HCT116 (cell line): ENCODE data around the gene EEPD1. TPM values are rescaled to one million over a fixed set of nuclear protein-coding genes. Genes with fewer than 3 reads are reported as not detected.

ENCODE experiments used
- ATAC-seq: fragments of 200-7000 bp; cut with Tn5 transposase; 2 replicates; pipeline ENCODE4 v1.9.1; 2020; ENCODE audit warnings: mild to moderate bottlenecking, moderate library complexity
- BruUV-seq: library from RNA; stranded (reverse); fragments of 400-500 nt; replicated peaks from 2 replicates; lab custom pipeline; 2021; lab: Mats Ljungman, UMichigan
- CTCF ChIA-PET: fragments of 300-600 bp; sonication (Branson Sonifier 250); formaldehyde crosslinking; loops from one replicate; lab custom pipeline; 2021; ENCODE audit warnings: antibody characterized with exemption; lab: Charles Lee
- POLR2A ChIA-PET: fragments of 300-600, 350-600 bp; sonication (Branson Sonifier 250); formaldehyde crosslinking; loops from one replicate; lab custom pipeline; 2021; ENCODE audit warnings: antibody characterized with exemption; lab: Charles Lee
- RAD21 ChIA-PET, 2 experiments: fragments of 300-600 bp; sonication (Branson Sonifier 250); formaldehyde crosslinking; loops; one replicate each; lab custom pipeline; 2023; ENCODE audit warnings: low total read pairs in 2 of 2; ENCODE audit not compliant: uncharacterized antibody in 2 of 2, unreplicated experiment in 2 of 2, low non-redundant PET in 1 of 2; lab: Charles Lee
- DNase-seq: peaks from one replicate; pipeline ENCODE4 v3.0.0-alpha.2; 2010; ENCODE audit warnings: low read depth, low spot score
- H2AFZ ChIP-seq: fragments of 200-600 bp; shearing (Covaris generic), sonication (generic); 2 replicates; pipeline ENCODE4 v1.6.1; 2017; ENCODE audit warnings: low read depth, mixed run types, mixed read lengths, antibody characterized with exemption, low read length; ENCODE audit not compliant: poor library complexity, severe bottlenecking
- H3K27ac ChIP-seq: 2 replicates; pipeline ENCODE4 v1.5.1; 2012; ENCODE audit warnings: low read depth, low read length
- H3K27me3 ChIP-seq: fragments of 200-600 bp; sonication (generic); 2 replicates; pipeline ENCODE4 v1.6.1; 2016; ENCODE audit warnings: mixed run types, low read length, mixed read lengths; ENCODE audit not compliant: insufficient read depth
- H3K36me3 ChIP-seq, 2 experiments: fragments of 200-500 bp in 1 of 2; fragments of 200-600 bp in 1 of 2; sonication (Bioruptor generic) in 1 of 2; sonication (generic) in 1 of 2; 2 replicates each; pipeline versions ENCODE4 v1.5.1 to v1.6.1; 2014 to 2016; ENCODE audit warnings: low read length in 2 of 2, inconsistent platforms in 1 of 2, mixed read lengths in 1 of 2, mixed run types in 1 of 2; ENCODE audit not compliant: insufficient read depth in 2 of 2, control insufficient read depth in 1 of 2
- H3K4me1 ChIP-seq, 2 experiments: fragments of 200-600 bp in 1 of 2; sonication (generic) in 1 of 2; 2 replicates each; pipeline versions ENCODE4 v1.5.1 to v1.6.1; 2012 to 2017; ENCODE audit warnings: low read length in 2 of 2, inconsistent platforms in 1 of 2, mild to moderate bottlenecking in 1 of 2, mixed read lengths in 1 of 2, mixed run types in 1 of 2, moderate library complexity in 1 of 2; ENCODE audit not compliant: insufficient read depth in 2 of 2, control insufficient read depth in 1 of 2
- H3K4me2 ChIP-seq: fragments of 200-600 bp; sonication (generic); 2 replicates; pipeline ENCODE4 v1.6.1; 2017; ENCODE audit warnings: mixed run types, low read length, mixed read lengths
- H3K4me3 ChIP-seq, 2 experiments: fragments of 200-600 bp in 1 of 2; sonication (generic) in 1 of 2; replicated peaks in 1 of 2; 2 replicates each; pipeline ENCODE4 v1.5.1; 2011 to 2016; ENCODE audit warnings: low read length in 2 of 2, control low read depth in 1 of 2, low read depth in 1 of 2, mild to moderate bottlenecking in 1 of 2, mixed read lengths in 1 of 2, mixed run types in 1 of 2
- H3K79me2 ChIP-seq: fragments of 200-600 bp; sonication (generic); 2 replicates; pipeline ENCODE4 v1.6.1; 2017; ENCODE audit warnings: mild to moderate bottlenecking, mixed run types, low read length, moderate library complexity, mixed read lengths; ENCODE audit not compliant: insufficient read depth
- H3K9ac ChIP-seq: fragments of 200-600 bp; sonication (generic); 2 replicates; pipeline ENCODE4 v1.6.1; 2016; ENCODE audit warnings: low read length, mixed read lengths
- H3K9me2 ChIP-seq: fragments of 200-600 bp; sonication (generic), shearing (Covaris generic); 2 replicates; pipeline ENCODE4 v1.6.1; 2017; ENCODE audit warnings: mixed run types, mild to moderate bottlenecking, moderate library complexity; ENCODE audit not compliant: insufficient read depth
- H3K9me3 ChIP-seq, 2 experiments: fragments of 200-500 bp in 1 of 2; fragments of 200-600 bp in 1 of 2; sonication (Bioruptor generic) in 1 of 2; sonication (generic) in 1 of 2; 2 replicates each; pipeline ENCODE4 v1.6.1; 2014 to 2017; ENCODE audit warnings: low read length in 2 of 2, mixed read lengths in 2 of 2, inconsistent platforms in 1 of 2, low read depth in 1 of 2, mild to moderate bottlenecking in 1 of 2, mixed run types in 1 of 2, moderate library complexity in 1 of 2; ENCODE audit not compliant: control insufficient read depth in 1 of 2, insufficient read depth in 1 of 2
- H4K20me1 ChIP-seq: fragments of 200-600 bp; sonication (generic), shearing (Covaris generic); 2 replicates; pipeline ENCODE4 v1.6.1; 2017; ENCODE audit warnings: mixed run types, mild to moderate bottlenecking, moderate library complexity; ENCODE audit not compliant: insufficient read depth
- ATF3 ChIP-seq: IDR thresholded peaks from 2 replicates; pipeline ENCODE4 v1.6.1; 2012
- CBX3 ChIP-seq: IDR thresholded peaks from 2 replicates; pipeline ENCODE4 v1.6.1; 2012; ENCODE audit warnings: low read depth
- ELF1 ChIP-seq: IDR thresholded peaks from 2 replicates; pipeline ENCODE4 v1.6.1; 2012; ENCODE audit warnings: low read depth, borderline replicate concordance
- POLR2AphosphoS5 ChIP-seq: IDR thresholded peaks from 2 replicates; pipeline ENCODE4 v1.6.1; 2011; ENCODE audit warnings: mild to moderate bottlenecking, low read depth, low read length, moderate library complexity
- SIN3A ChIP-seq: IDR thresholded peaks from 2 replicates; pipeline ENCODE4 v1.6.1; 2012; ENCODE audit warnings: low read depth
- SP1 ChIP-seq: IDR thresholded peaks from 2 replicates; pipeline ENCODE4 v1.6.1; 2012; ENCODE audit warnings: low read depth
- intact Hi-C: fragments of 100-400 bp; cut with micrococcal nuclease; formaldehyde crosslinking; loops from 2 replicates; pipeline ENCODE4 v1.10.0; 2022
- total RNA-seq: library from RNA; stranded (reverse); gene quantifications from one replicate; pipeline ENCODE4 v1.2.1, GENCODE V29; 2021; ENCODE audit not compliant: unreplicated experiment
- TF ChIP-seq, protein P1 (sequence below), 3 experiments: fragments of 200-600 bp in 1 of 3; sonication (generic) in 1 of 3; IDR thresholded peaks in 2 of 3; conservative IDR thresholded peaks in 1 of 3; 2 replicates each; pipeline ENCODE4 v1.5.1; 2012 to 2017; ENCODE audit warnings: low read depth in 2 of 3, low read length in 2 of 3, antibody characterized with exemption in 1 of 3, borderline replicate concordance in 1 of 3, control low read depth in 1 of 3, mild to moderate bottlenecking in 1 of 3, mixed read lengths in 1 of 3, mixed run types in 1 of 3, moderate library complexity in 1 of 3; ENCODE audit not compliant: insufficient read depth in 1 of 3
- TF ChIP-seq, protein P2 (sequence below): IDR thresholded peaks from 2 replicates; pipeline ENCODE4 v1.6.1; 2012

EEPD1 gene
- total RNA-seq, 1 experiment from 2014 or later = 4.2 TPM

- Histone ChIP-seq H3K79me2 (no peaks in the 10 kb centered on the region), H3K27me3 (no peaks in the 10 kb centered on the region), H3K36me3 (no peaks in the 10 kb centered on the region), H2AFZ (no peak overlapping the region), H3K4me2 (no peak overlapping the region), H3K4me1 (peaks cover 18 to 27% of the 10 kb centered on the region in 2 experiments), H3K9me2 (no peaks in the 10 kb centered on the region), H3K9me3 (no peaks in the 10 kb centered on the region), H3K4me3 (no peak overlapping the region), H3K9ac (no peak overlapping the region), H3K27ac (no peak overlapping the region), H4K20me1 (no peaks in the 10 kb centered on the region)
- intact Hi-C loops = no loop called here
- TF ChIP-seq ATF3 (no peak), SP1 (no peak), CBX3 (no peak), ELF1 (no peak), SIN3A (no peak), POLR2AphosphoS5 (no peak)
- TF ChIP-seq, protein P1, sequence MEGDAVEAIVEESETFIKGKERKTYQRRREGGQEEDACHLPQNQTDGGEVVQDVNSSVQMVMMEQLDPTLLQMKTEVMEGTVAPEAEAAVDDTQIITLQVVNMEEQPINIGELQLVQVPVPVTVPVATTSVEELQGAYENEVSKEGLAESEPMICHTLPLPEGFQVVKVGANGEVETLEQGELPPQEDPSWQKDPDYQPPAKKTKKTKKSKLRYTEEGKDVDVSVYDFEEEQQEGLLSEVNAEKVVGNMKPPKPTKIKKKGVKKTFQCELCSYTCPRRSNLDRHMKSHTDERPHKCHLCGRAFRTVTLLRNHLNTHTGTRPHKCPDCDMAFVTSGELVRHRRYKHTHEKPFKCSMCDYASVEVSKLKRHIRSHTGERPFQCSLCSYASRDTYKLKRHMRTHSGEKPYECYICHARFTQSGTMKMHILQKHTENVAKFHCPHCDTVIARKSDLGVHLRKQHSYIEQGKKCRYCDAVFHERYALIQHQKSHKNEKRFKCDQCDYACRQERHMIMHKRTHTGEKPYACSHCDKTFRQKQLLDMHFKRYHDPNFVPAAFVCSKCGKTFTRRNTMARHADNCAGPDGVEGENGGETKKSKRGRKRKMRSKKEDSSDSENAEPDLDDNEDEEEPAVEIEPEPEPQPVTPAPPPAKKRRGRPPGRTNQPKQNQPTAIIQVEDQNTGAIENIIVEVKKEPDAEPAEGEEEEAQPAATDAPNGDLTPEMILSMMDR (IDR thresholded peaks at IDR 0.05 in 2 of 3, conservative IDR thresholded peaks at IDR 0.05 in 1 of 3; ENCODE audit: borderline replicate concordance in 1 of 3, insufficient read depth in 1 of 3, low read depth in 2 of 3, low read length in 2 of 3) = no peak
- TF ChIP-seq, protein P2, sequence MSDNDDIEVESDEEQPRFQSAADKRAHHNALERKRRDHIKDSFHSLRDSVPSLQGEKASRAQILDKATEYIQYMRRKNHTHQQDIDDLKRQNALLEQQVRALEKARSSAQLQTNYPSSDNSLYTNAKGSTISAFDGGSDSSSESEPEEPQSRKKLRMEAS = no peak
- ChIA-PET RAD21 (no interaction called here), POLR2A (interaction anchor here (1.2 kb wide), 1 partner anchor 13 kb away, joined by 3 read pairs; no protein-coding TSS in a partner anchor), CTCF (interaction anchor here (0.7 to 1.2 kb wide), 2 partner anchors 15 to 43 kb away, joined by 3 read pairs; no protein-coding TSS in a partner anchor)
- DNase-seq = no peak
- BruUV-seq = no TSS peak
- ATAC-seq = no peak
Observed at GRCh38 chr7:36276428-36277248, 123.6 kb downstream of the EEPD1 start.
